ENCODE results near the gene OBP2B. TPM values are rescaled to one million over a fixed set of nuclear protein-coding genes. Genes with fewer than 3 reads are reported as not detected.

The OBP2B gene
- total and polyA plus RNA-seq, 10 of the 15 experiments (the other 5 are each of a cell fraction or from before 2014, with no cell fraction given): not detected

DNA sequence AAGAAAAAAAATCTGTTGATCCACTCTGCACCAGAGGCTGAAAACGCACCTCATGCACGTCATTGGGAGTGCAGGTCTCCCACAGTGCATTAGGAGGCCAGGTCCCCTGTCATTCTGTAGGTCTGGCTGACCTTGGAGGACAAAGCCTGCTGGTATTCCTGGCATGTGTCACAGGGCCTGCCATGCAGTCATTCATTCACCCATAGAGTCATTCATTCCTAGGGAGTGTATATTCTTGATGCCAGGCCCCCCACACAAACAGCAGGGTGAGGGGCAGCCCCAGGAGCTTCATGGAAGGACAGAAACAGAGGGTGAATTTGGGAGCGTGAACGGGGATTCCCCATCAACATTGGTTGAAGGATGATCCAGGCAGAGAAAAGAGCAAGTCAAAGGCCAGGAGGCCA, 47.5 kb downstream of the OBP2B start:
- H3K9ac ChIP-seq (ENCODE audit: control insufficient read depth, insufficient read depth, low read length): no peak overlapping the region
- TF ChIP-seq ZNF274 (IDR thresholded peaks at IDR 0.05; ENCODE audit: insufficient read depth, insufficient read length): no peak
- no peak for TF ChIP-seq SIX5 (IDR thresholded peaks at IDR 0.05; ENCODE audit: low read depth, low read length, severe bottlenecking)
- TF ChIP-seq, protein P1, sequence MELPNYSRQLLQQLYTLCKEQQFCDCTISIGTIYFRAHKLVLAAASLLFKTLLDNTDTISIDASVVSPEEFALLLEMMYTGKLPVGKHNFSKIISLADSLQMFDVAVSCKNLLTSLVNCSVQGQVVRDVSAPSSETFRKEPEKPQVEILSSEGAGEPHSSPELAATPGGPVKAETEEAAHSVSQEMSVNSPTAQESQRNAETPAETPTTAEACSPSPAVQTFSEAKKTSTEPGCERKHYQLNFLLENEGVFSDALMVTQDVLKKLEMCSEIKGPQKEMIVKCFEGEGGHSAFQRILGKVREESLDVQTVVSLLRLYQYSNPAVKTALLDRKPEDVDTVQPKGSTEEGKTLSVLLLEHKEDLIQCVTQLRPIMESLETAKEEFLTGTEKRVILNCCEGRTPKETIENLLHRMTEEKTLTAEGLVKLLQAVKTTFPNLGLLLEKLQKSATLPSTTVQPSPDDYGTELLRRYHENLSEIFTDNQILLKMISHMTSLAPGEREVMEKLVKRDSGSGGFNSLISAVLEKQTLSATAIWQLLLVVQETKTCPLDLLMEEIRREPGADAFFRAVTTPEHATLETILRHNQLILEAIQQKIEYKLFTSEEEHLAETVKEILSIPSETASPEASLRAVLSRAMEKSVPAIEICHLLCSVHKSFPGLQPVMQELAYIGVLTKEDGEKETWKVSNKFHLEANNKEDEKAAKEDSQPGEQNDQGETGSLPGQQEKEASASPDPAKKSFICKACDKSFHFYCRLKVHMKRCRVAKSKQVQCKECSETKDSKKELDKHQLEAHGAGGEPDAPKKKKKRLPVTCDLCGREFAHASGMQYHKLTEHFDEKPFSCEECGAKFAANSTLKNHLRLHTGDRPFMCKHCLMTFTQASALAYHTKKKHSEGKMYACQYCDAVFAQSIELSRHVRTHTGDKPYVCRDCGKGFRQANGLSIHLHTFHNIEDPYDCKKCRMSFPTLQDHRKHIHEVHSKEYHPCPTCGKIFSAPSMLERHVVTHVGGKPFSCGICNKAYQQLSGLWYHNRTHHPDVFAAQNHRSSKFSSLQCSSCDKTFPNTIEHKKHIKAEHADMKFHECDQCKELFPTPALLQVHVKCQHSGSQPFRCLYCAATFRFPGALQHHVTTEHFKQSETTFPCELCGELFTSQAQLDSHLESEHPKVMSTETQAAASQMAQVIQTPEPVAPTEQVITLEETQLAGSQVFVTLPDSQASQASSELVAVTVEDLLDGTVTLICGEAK (IDR thresholded peaks at IDR 0.05; ENCODE audit: borderline replicate concordance): no peak
- TF ChIP-seq, protein P2, sequence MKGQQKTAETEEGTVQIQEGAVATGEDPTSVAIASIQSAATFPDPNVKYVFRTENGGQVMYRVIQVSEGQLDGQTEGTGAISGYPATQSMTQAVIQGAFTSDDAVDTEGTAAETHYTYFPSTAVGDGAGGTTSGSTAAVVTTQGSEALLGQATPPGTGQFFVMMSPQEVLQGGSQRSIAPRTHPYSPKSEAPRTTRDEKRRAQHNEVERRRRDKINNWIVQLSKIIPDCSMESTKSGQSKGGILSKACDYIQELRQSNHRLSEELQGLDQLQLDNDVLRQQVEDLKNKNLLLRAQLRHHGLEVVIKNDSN (IDR thresholded peaks at IDR 0.05; ENCODE audit: borderline replicate concordance, extremely low read length, insufficient read depth, low read depth, low read length): no peak
- TF ChIP-seq ZNF622 (IDR thresholded peaks at IDR 0.05): no peak
- no peak for TF ChIP-seq HDGF (IDR thresholded peaks at IDR 0.05)
- TF ChIP-seq, protein P3, sequence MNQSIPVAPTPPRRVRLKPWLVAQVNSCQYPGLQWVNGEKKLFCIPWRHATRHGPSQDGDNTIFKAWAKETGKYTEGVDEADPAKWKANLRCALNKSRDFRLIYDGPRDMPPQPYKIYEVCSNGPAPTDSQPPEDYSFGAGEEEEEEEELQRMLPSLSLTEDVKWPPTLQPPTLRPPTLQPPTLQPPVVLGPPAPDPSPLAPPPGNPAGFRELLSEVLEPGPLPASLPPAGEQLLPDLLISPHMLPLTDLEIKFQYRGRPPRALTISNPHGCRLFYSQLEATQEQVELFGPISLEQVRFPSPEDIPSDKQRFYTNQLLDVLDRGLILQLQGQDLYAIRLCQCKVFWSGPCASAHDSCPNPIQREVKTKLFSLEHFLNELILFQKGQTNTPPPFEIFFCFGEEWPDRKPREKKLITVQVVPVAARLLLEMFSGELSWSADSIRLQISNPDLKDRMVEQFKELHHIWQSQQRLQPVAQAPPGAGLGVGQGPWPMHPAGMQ (IDR thresholded peaks at IDR 0.05; ENCODE audit: borderline replicate concordance): no peak
- no peak for TF ChIP-seq RB1 (IDR thresholded peaks at IDR 0.05; ENCODE audit: borderline replicate concordance)
- no peak for TF ChIP-seq SUZ12 (IDR thresholded peaks at IDR 0.05; ENCODE audit: unreplicated experiment)
- TF ChIP-seq RAD21 (IDR thresholded peaks at IDR 0.05; ENCODE audit: insufficient read depth, low read depth, low read length): no peak
- TF ChIP-seq PML (IDR thresholded peaks at IDR 0.05; ENCODE audit: low read length): no peak
- TF ChIP-seq, protein P4, sequence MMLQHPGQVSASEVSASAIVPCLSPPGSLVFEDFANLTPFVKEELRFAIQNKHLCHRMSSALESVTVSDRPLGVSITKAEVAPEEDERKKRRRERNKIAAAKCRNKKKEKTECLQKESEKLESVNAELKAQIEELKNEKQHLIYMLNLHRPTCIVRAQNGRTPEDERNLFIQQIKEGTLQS (IDR thresholded peaks at IDR 0.05; ENCODE audit: borderline replicate concordance, extremely low read depth, low read depth, low read length): no peak
- no peak for TF ChIP-seq CEBPB (IDR thresholded peaks at IDR 0.05; ENCODE audit: borderline replicate concordance in 1 of 2, low read depth in 2 of 2, low read length in 2 of 2)
- TF ChIP-seq, protein P5, sequence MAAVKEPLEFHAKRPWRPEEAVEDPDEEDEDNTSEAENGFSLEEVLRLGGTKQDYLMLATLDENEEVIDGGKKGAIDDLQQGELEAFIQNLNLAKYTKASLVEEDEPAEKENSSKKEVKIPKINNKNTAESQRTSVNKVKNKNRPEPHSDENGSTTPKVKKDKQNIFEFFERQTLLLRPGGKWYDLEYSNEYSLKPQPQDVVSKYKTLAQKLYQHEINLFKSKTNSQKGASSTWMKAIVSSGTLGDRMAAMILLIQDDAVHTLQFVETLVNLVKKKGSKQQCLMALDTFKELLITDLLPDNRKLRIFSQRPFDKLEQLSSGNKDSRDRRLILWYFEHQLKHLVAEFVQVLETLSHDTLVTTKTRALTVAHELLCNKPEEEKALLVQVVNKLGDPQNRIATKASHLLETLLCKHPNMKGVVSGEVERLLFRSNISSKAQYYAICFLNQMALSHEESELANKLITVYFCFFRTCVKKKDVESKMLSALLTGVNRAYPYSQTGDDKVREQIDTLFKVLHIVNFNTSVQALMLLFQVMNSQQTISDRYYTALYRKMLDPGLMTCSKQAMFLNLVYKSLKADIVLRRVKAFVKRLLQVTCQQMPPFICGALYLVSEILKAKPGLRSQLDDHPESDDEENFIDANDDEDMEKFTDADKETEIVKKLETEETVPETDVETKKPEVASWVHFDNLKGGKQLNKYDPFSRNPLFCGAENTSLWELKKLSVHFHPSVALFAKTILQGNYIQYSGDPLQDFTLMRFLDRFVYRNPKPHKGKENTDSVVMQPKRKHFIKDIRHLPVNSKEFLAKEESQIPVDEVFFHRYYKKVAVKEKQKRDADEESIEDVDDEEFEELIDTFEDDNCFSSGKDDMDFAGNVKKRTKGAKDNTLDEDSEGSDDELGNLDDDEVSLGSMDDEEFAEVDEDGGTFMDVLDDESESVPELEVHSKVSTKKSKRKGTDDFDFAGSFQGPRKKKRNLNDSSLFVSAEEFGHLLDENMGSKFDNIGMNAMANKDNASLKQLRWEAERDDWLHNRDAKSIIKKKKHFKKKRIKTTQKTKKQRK (IDR thresholded peaks at IDR 0.05; ENCODE audit: low read depth, low read length): no peak

More for the DNA sequence above, 47.5 kb downstream of the OBP2B start:
- H3K36me3 ChIP-seq (ENCODE audit: control insufficient read depth in 2 of 2, insufficient read depth in 2 of 2, low read length in 1 of 2): no peaks in the 10 kb centered on the region
- no peaks in the 10 kb centered on the region for H3K27me3 ChIP-seq (replicated peaks in 1 of 2; ENCODE audit: control insufficient read depth in 2 of 2, insufficient read depth in 2 of 2, low read length in 1 of 2)
- no peak for ATAC-seq
- 40% methylated on average over 4 of the region's 4 CpGs for WGBS (ENCODE audit: insufficient coverage, insufficient replicate concordance, low lambda C conversion rate, missing lambda C conversion rate)
- ChIA-PET SMC1A (ENCODE audit: uncharacterized antibody, unreplicated experiment) (no interaction called here), CTCF (interaction anchor here (1.1 to 1.4 kb wide), 3 partner anchors 14 to 210 kb away, joined by 3 to 5 read pairs (median 4); no protein-coding TSS in a partner anchor), POLR2A (no interaction called here), RAD21 (ENCODE audit: unreplicated experiment) (no interaction called here)
- DNase-seq (ENCODE audit: low read depth, low spot score): no peak
- H3K4me2 ChIP-seq (ENCODE audit: control insufficient read depth, insufficient read depth): no peak overlapping the region
- no peaks in the 10 kb centered on the region for H3K9me3 ChIP-seq (replicated peaks; ENCODE audit: control insufficient read depth, insufficient read depth, low read length)
- BruUV-seq (replicated peaks): no TSS peak
- H2AFZ ChIP-seq (ENCODE audit: control insufficient read depth, low read depth, low read length): no peak overlapping the region
- in situ Hi-C loops (cut with MboI): no loop called here
- no peaks in the 10 kb centered on the region for H4K20me1 ChIP-seq (ENCODE audit: control insufficient read depth, insufficient read depth)
- no peak overlapping the region for H3K4me3 ChIP-seq
- peaks cover 3% of the 10 kb centered on the region for H3K4me1 ChIP-seq (ENCODE audit: control insufficient read depth, insufficient read depth, low read length)
- no peak overlapping the region for H3K27ac ChIP-seq (ENCODE audit: control insufficient read depth, insufficient read depth)
- intact Hi-C loops (cut with micrococcal nuclease; ENCODE audit: unreplicated experiment): no loop called here
- H3K79me2 ChIP-seq (ENCODE audit: control insufficient read depth, insufficient read depth, low read length): no peaks in the 10 kb centered on the region
- no peak for FAIRE-seq

All from GM12878 (cell line).